Measurements from ENCODE around the gene MSRB3.

Gene MSRB3

GRCh38 chr12:65278576-65279368, at the start of gene MSRB3:
Gene MSRB3 (plus strand): TSS chr12:65278683. CDS start chr12:65308580, 29,897 bp downstream.
- peak in 1 of 2 donors; percentile 55 for DNase-seq (ENCODE audit: low spot score in 2 of 2)
- H3K36me3 Mint-ChIP-seq, result no peaks in the 10 kb centered on the region
- H3K4me1 Mint-ChIP-seq, result peaks cover 5% of the 10 kb centered on the region
- no peak within 1 kb of the TSS for H3K27ac Mint-ChIP-seq
- peak; percentile 68 for ATAC-seq
- H3K9me3 Mint-ChIP-seq, result no peaks in the 10 kb centered on the region
- peak within 1 kb of the TSS; percentile 34 for H3K4me3 Mint-ChIP-seq

GRCh38 chr12:65229441-65229840, 49.0 kb upstream of the MSRB3 start:
- ATAC-seq, result no peak
- peaks cover 39% of the 10 kb centered on the region for H3K36me3 Mint-ChIP-seq
- no peak for DNase-seq (ENCODE audit: low spot score in 2 of 2)

GRCh38 chr12:65232476-65233077, 45.9 kb upstream of the MSRB3 start:
- no peak overlapping the region for H3K4me3 Mint-ChIP-seq
- peak overlapping the region; percentile 21 for H3K27ac Mint-ChIP-seq
- no peak for DNase-seq (ENCODE audit: low spot score in 2 of 2)
- peaks cover 14% of the 10 kb centered on the region for H3K4me1 Mint-ChIP-seq
- H3K9me3 Mint-ChIP-seq, result peaks cover 12% of the 10 kb centered on the region
- no peak for ATAC-seq
- peaks cover 25% of the 10 kb centered on the region for H3K36me3 Mint-ChIP-seq

More at GRCh38 chr12:65229441-65229840, 49.0 kb upstream of the MSRB3 start:
- no peak overlapping the region for H3K27ac Mint-ChIP-seq
- peaks cover 16% of the 10 kb centered on the region for H3K9me3 Mint-ChIP-seq
- peaks cover 26% of the 10 kb centered on the region for H3K4me1 Mint-ChIP-seq
- no peak overlapping the region for H3K4me3 Mint-ChIP-seq

GRCh38 chr12:65237153-65237552, 41.3 kb upstream of the MSRB3 start:
- Mint-ChIP-seq H3K27ac (no peak overlapping the region), H3K9me3 (no peaks in the 10 kb centered on the region), H3K4me3 (no peak overlapping the region), H3K4me1 (peaks cover 6% of the 10 kb centered on the region), H3K36me3 (peaks cover 46% of the 10 kb centered on the region)
- no peak for DNase-seq (ENCODE audit: low spot score in 2 of 2)
- no peak for ATAC-seq

- no peak overlapping the region for H3K4me3 Mint-ChIP-seq
- no peaks in the 10 kb centered on the region for H3K4me1 Mint-ChIP-seq
- peak overlapping the region; percentile 10 for H3K27ac Mint-ChIP-seq
- DNase-seq (ENCODE audit: low spot score in 2 of 2) (no peak), ATAC-seq (no peak)
- no peaks in the 10 kb centered on the region for H3K9me3 Mint-ChIP-seq
- H3K36me3 Mint-ChIP-seq, result peaks cover 61% of the 10 kb centered on the region
Measured at GRCh38 chr12:65238609-65239008, 39.9 kb upstream of the MSRB3 start.

- Mint-ChIP-seq H3K4me3 (no peak overlapping the region), H3K4me1 (peaks cover 14% of the 10 kb centered on the region), H3K9me3 (no peaks in the 10 kb centered on the region), H3K27ac (peak overlapping the region; percentile 26), H3K36me3 (peaks cover 36% of the 10 kb centered on the region)
- no peak for DNase-seq (ENCODE audit: low spot score in 2 of 2)
- peak; percentile 84 for ATAC-seq
Measured at GRCh38 chr12:65248656-65249633, 29.5 kb upstream of the MSRB3 start.

GRCh38 chr12:65252515-65252914, 26.0 kb upstream of the MSRB3 start:
- H3K36me3 Mint-ChIP-seq, result peaks cover 5% of the 10 kb centered on the region
- H3K9me3 Mint-ChIP-seq, result no peaks in the 10 kb centered on the region
- no peak for ATAC-seq
- H3K4me3 Mint-ChIP-seq, result no peak overlapping the region
- H3K4me1 Mint-ChIP-seq, result peaks cover 14% of the 10 kb centered on the region
- H3K27ac Mint-ChIP-seq, result no peak overlapping the region
- DNase-seq (ENCODE audit: low spot score in 2 of 2), result no peak

- H3K4me3 Mint-ChIP-seq, result no peak overlapping the region
- no peak overlapping the region for H3K27ac Mint-ChIP-seq
- DNase-seq (ENCODE audit: low spot score in 2 of 2) (no peak), ATAC-seq (no peak)
- no peaks in the 10 kb centered on the region for H3K36me3 Mint-ChIP-seq
- H3K9me3 Mint-ChIP-seq, result no peaks in the 10 kb centered on the region
- no peaks in the 10 kb centered on the region for H3K4me1 Mint-ChIP-seq
Measured at GRCh38 chr12:65257986-65258385, 20.5 kb upstream of the MSRB3 start.

GRCh38 chr12:65259501-65259900, 19.0 kb upstream of the MSRB3 start:
- no peaks in the 10 kb centered on the region for H3K36me3 Mint-ChIP-seq
- no peak overlapping the region for H3K27ac Mint-ChIP-seq

GRCh38 chr12:65263777-65264176, 14.7 kb upstream of the MSRB3 start:
- ATAC-seq, result no peak
- Mint-ChIP-seq H3K27ac (no peak overlapping the region), H3K4me1 (no peaks in the 10 kb centered on the region), H3K4me3 (no peak overlapping the region), H3K36me3 (no peaks in the 10 kb centered on the region), H3K9me3 (no peaks in the 10 kb centered on the region)
- no peak for DNase-seq (ENCODE audit: low spot score in 2 of 2)

More at GRCh38 chr12:65259501-65259900, 19.0 kb upstream of the MSRB3 start:
- DNase-seq (ENCODE audit: low spot score in 2 of 2) (no peak), ATAC-seq (no peak)
- H3K9me3 Mint-ChIP-seq, result no peaks in the 10 kb centered on the region
- H3K4me3 Mint-ChIP-seq, result no peak overlapping the region
- no peaks in the 10 kb centered on the region for H3K4me1 Mint-ChIP-seq

- no peak for ATAC-seq
- Mint-ChIP-seq H3K9me3 (no peaks in the 10 kb centered on the region), H3K36me3 (no peaks in the 10 kb centered on the region), H3K4me3 (no peak overlapping the region), H3K27ac (no peak overlapping the region), H3K4me1 (no peaks in the 10 kb centered on the region)
- no peak for DNase-seq (ENCODE audit: low spot score in 2 of 2)
Measured at GRCh38 chr12:65266408-65266807, 12.1 kb upstream of the MSRB3 start.

GRCh38 chr12:65269603-65270002, 8.9 kb upstream of the MSRB3 start:
- no peaks in the 10 kb centered on the region for H3K9me3 Mint-ChIP-seq
- H3K27ac Mint-ChIP-seq, result no peak overlapping the region
- no peak for ATAC-seq
- no peaks in the 10 kb centered on the region for H3K4me1 Mint-ChIP-seq
- H3K4me3 Mint-ChIP-seq, result no peak overlapping the region
- H3K36me3 Mint-ChIP-seq, result no peaks in the 10 kb centered on the region
- no peak for DNase-seq (ENCODE audit: low spot score in 2 of 2)

GRCh38 chr12:65274602-65275272, 3.7 kb upstream of the MSRB3 start:
- Mint-ChIP-seq H3K9me3 (no peaks in the 10 kb centered on the region), H3K4me1 (peaks cover 5% of the 10 kb centered on the region), H3K36me3 (no peaks in the 10 kb centered on the region), H3K27ac (no peak overlapping the region), H3K4me3 (no peak overlapping the region)
- no peak for ATAC-seq
- DNase-seq (ENCODE audit: low spot score in 2 of 2), result no peak

- DNase-seq (ENCODE audit: low spot score in 2 of 2), result no peak
- H3K4me1 Mint-ChIP-seq, result peaks cover 5% of the 10 kb centered on the region
- no peak overlapping the region for H3K4me3 Mint-ChIP-seq
- H3K27ac Mint-ChIP-seq, result no peak overlapping the region
- no peak for ATAC-seq
- H3K36me3 Mint-ChIP-seq, result no peaks in the 10 kb centered on the region
- no peaks in the 10 kb centered on the region for H3K9me3 Mint-ChIP-seq
Measured at GRCh38 chr12:65275627-65276026, 2.9 kb upstream of the MSRB3 start.
